NCI-H774 (cell line): ENCODE measurements around the gene MESD.

Experiments used
- DNase-seq: peaks from one replicate; lab custom pipeline; 2025; lab: John Stamatoyannopoulos, UW

Gene MESD

GRCh38 chr15:80902298-80902801, 87.3 kb downstream of the MESD start:
- DNase-seq = no peak

DNA sequence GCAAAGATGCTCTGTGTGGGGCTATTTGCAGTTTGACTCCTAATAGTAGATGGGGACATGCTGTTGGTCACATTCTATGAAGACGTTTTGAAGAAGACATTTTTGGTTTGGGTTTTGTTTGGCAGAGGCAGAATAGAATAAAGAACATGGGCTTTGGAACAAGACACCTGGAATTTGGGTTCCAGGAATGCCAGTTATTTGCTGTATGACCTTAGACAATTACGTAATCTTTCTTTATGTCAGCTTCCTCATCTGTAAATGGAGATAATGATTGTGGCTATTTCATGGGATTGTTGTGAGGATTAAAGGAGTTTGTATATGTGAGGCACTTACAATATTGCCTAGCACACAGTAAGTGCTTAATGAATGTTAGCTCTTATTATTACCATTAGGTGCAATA, 91.6 kb downstream of the MESD start:
- DNase-seq = no peak
